B cell (primary cell): ENCODE results near the gene PRAC2. TPM values are rescaled to one million over a fixed set of nuclear protein-coding genes. Genes with fewer than 3 reads are reported as not detected.

Experiments
- ATAC-seq: fragments of 200-7000 bp; cut with Tn5 transposase; one replicate; pipeline ENCODE4 v1.10.0; 2021; ENCODE audit warnings: low read depth, mild to moderate bottlenecking, moderate number of reproducible peaks, moderate library complexity
- CTCF ChIA-PET: fragments of 350-600 bp; sonication (Branson Sonifier 250); formaldehyde crosslinking; loops from one replicate; lab custom pipeline; 2021; ENCODE audit warnings: antibody characterized with exemption, inconsistent platforms; lab: Charles Lee
- POLR2A ChIA-PET: fragments of 350-600 bp; sonication (Branson Sonifier 250); formaldehyde crosslinking; loops from one replicate; lab custom pipeline; 2021; ENCODE audit warnings: antibody characterized with exemption; lab: Charles Lee
- DNase-seq: peaks from one replicate; pipeline ENCODE4 v3.0.0; 2013
- H2AFZ ChIP-seq: 2 replicates; pipeline ENCODE4 v1.6.1; 2012; ENCODE audit warnings: mild to moderate bottlenecking, low read depth, low read length; ENCODE audit not compliant: insufficient read depth, poor library complexity, severe bottlenecking
- H3K27ac ChIP-seq, 2 donors: 1 replicate in 1 of 2; 2 replicates in 1 of 2; pipeline ENCODE4 v1.5.1; 2012 to 2013; ENCODE audit warnings: low read length in 2 of 2, mild to moderate bottlenecking in 2 of 2, moderate library complexity in 1 of 2
- H3K27me3 ChIP-seq, 4 experiments: fragments of 200-600 bp in 1 of 4; sonication (generic) in 1 of 4; replicated peaks in 1 of 4; 1 replicate in 2 of 4; 2 replicates in 2 of 4; pipeline versions ENCODE4 v1.6.1 to v1.7.0; 2013 to 2016; ENCODE audit warnings: low read length in 3 of 4, mild to moderate bottlenecking in 2 of 4, mixed read lengths in 1 of 4, moderate library complexity in 1 of 4; ENCODE audit not compliant: insufficient read depth in 4 of 4, control insufficient read depth in 3 of 4; ENCODE audit errors: control extremely low read depth in 1 of 4
- H3K36me3 ChIP-seq, 2 experiments: replicated peaks in 1 of 2; 1 replicate in 1 of 2; 2 replicates in 1 of 2; pipeline versions ENCODE4 v1.6.1 to v1.7.1; 2013; ENCODE audit warnings: low read length in 1 of 2; ENCODE audit not compliant: insufficient read depth in 2 of 2, control insufficient read depth in 1 of 2; ENCODE audit errors: control extremely low read depth in 1 of 2, extremely low read depth in 1 of 2
- H3K4me1 ChIP-seq, 2 donors: fragments of 200-600 bp in 1 of 2; sonication (generic) in 1 of 2; 1 replicate in 1 of 2; 2 replicates in 1 of 2; pipeline versions ENCODE4 v1.5.1 to v1.6.1; 2013 to 2017; ENCODE audit warnings: low read length in 2 of 2; ENCODE audit not compliant: control insufficient read depth in 2 of 2, insufficient read depth in 2 of 2
- H3K4me2 ChIP-seq: replicated peaks from 2 replicates; pipeline ENCODE3; 2012; ENCODE audit warnings: mild to moderate bottlenecking, low read depth, low read length; ENCODE audit not compliant: poor library complexity, severe bottlenecking
- H3K4me3 ChIP-seq, 5 experiments: fragments of 200-600 bp in 1 of 5; sonication (generic) in 1 of 5; 1 replicate in 3 of 5; 2 replicates in 2 of 5; pipeline versions ENCODE4 v1.5.1 to v1.7.0; 2011 to 2016; ENCODE audit warnings: low read length in 4 of 5, mild to moderate bottlenecking in 4 of 5, low read depth in 2 of 5, control low read depth in 1 of 5, moderate library complexity in 1 of 5; ENCODE audit not compliant: insufficient read depth in 1 of 5; ENCODE audit errors: control extremely low read depth in 1 of 5, extremely low read depth in 1 of 5
- H3K79me2 ChIP-seq: fragments of 200-600 bp; sonication (generic); one replicate; pipeline ENCODE4 v1.6.0; 2016; ENCODE audit warnings: low read length; ENCODE audit not compliant: control insufficient read depth, insufficient read depth
- H3K9ac ChIP-seq: fragments of 200-600 bp; sonication (generic); 2 replicates; pipeline ENCODE4 v1.6.1; 2017; ENCODE audit warnings: mild to moderate bottlenecking, low read length, moderate library complexity
- H3K9me3 ChIP-seq, 3 donors: one replicate each; pipeline versions ENCODE4 v1.6.1 to v1.7.1; 2013; ENCODE audit warnings: low read length in 2 of 3; ENCODE audit not compliant: control insufficient read depth in 2 of 3, insufficient read depth in 1 of 3; ENCODE audit errors: control extremely low read depth in 1 of 3
- H4K20me1 ChIP-seq: 2 replicates; pipeline ENCODE4 v1.6.0; 2012; ENCODE audit warnings: mild to moderate bottlenecking, low read length; ENCODE audit not compliant: insufficient read depth, control insufficient read depth, poor library complexity, severe bottlenecking
- H3K27ac Mint-ChIP-seq: one replicate; pipeline ENCODE4 v1.8.0; 2021; ENCODE audit warnings: mixed read lengths
- H3K27me3 Mint-ChIP-seq: one replicate; pipeline ENCODE4 v1.8.0; 2021; ENCODE audit warnings: mixed read lengths
- H3K4me1 Mint-ChIP-seq: one replicate; pipeline ENCODE4 v1.8.0; 2021; ENCODE audit warnings: mixed read lengths
- H3K4me3 Mint-ChIP-seq: one replicate; pipeline ENCODE4 v1.8.0; 2021; ENCODE audit warnings: mixed read lengths
- H3K9me3 Mint-ChIP-seq: one replicate; pipeline ENCODE4 v1.8.0; 2022; ENCODE audit warnings: mixed read lengths; ENCODE audit not compliant: insufficient read depth
- CTCF ChIP-seq: fragments of 200-600 bp; IDR thresholded peaks from one replicate; pipeline ENCODE4 v1.8.0; 2022; ENCODE audit warnings: antibody characterized with exemption, mild to moderate bottlenecking
- EZH2 ChIP-seq: IDR thresholded peaks from 2 replicates; pipeline ENCODE4 v1.6.1; 2012; ENCODE audit warnings: borderline replicate concordance, low read depth, mild to moderate bottlenecking, moderate library complexity, low read length; ENCODE audit not compliant: insufficient read depth, poor library complexity, severe bottlenecking
- WGBS: methylation state at CpG from one replicate; pipeline ENCODE4 v1.1.5; 2013; ENCODE audit warnings: missing lambda C conversion rate; ENCODE audit not compliant: insufficient coverage; 5-methylcytosine and 5-hydroxymethylcytosine counted together
- intact Hi-C: fragments of 100-400 bp; cut with micrococcal nuclease; formaldehyde crosslinking; loops from one replicate; pipeline ENCODE4 v1.10.0; 2022
- polyA plus RNA-seq: library from polyadenylated mRNA; depleted of rRNA; stranded (reverse); fragments of >200 nt; gene quantifications from 2 replicates; pipeline ENCODE4 v1.2.3, GENCODE V29; 2012
- total RNA-seq, 2 donors: library from RNA; stranded (reverse); fragments of 120-200 nt in 1 of 2; gene quantifications; 1 replicate in 1 of 2; 2 replicates in 1 of 2; pipeline versions ENCODE4 v1.2.3 to v1.2.4, GENCODE V29; 2013 to 2022

Gene PRAC2
- total and polyA plus RNA-seq, 2 donors (not counting 1 experiment from before 2014, with no cell fraction given): not detected

- Mint-ChIP-seq H3K4me1 (peaks cover 18% of the 10 kb centered on the region), H3K4me3 (no peak overlapping the region), H3K27me3 (peaks cover 85% of the 10 kb centered on the region), H3K27ac (no peak overlapping the region), H3K9me3 (no peaks in the 10 kb centered on the region)
- WGBS: 17% methylated on average over 9 of the region's 14 CpGs
- ATAC-seq: no peak
- intact Hi-C loops: no loop called here
- POLR2A ChIA-PET: no interaction called here
- no peak for DNase-seq
- no peak overlapping the region for H3K27ac ChIP-seq
- no peak overlapping the region for H2AFZ ChIP-seq
- H3K4me1 ChIP-seq: peaks cover 20 to 36% of the 10 kb centered on the region in 2 donors
- CTCF ChIA-PET: interaction anchor here (1.0 to 1.2 kb wide), 3 partner anchors 11 to 70 kb away, joined by 4 read pairs; no protein-coding TSS in a partner anchor
- H3K36me3 ChIP-seq: no peaks in the 10 kb centered on the region
- no peak overlapping the region for H3K4me2 ChIP-seq
- no peaks in the 10 kb centered on the region for H4K20me1 ChIP-seq
- no peak overlapping the region for H3K4me3 ChIP-seq
- H3K9ac ChIP-seq: no peak overlapping the region
- H3K79me2 ChIP-seq: no peaks in the 10 kb centered on the region
- H3K9me3 ChIP-seq: peaks cover 3 to 22% (median 4%) of the 10 kb centered on the region in 3 donors
- TF ChIP-seq EZH2 (no peak), CTCF (no peak)
- peaks cover 0 to 85% (median 63%) of the 10 kb centered on the region in 4 experiments for H3K27me3 ChIP-seq
These were observed 11.5 kb downstream of the PRAC2 start for GRCh38 chr17:48734333-48735061.

- no peak for TF ChIP-seq EZH2
- TF ChIP-seq CTCF: no peak
- Histone ChIP-seq H3K4me2 (no peak overlapping the region), H3K36me3 (no peaks in the 10 kb centered on the region), H3K9ac (no peak overlapping the region), H2AFZ (no peak overlapping the region), H4K20me1 (no peaks in the 10 kb centered on the region), H3K27ac (no peak overlapping the region), H3K4me3 (no peak overlapping the region), H3K4me1 (peaks cover 20 to 33% of the 10 kb centered on the region in 2 donors), H3K27me3 (peaks cover 0 to 85% (median 59%) of the 10 kb centered on the region in 4 experiments), H3K9me3 (peaks cover 3 to 25% (median 4%) of the 10 kb centered on the region in 3 donors), H3K79me2 (no peaks in the 10 kb centered on the region)
- peaks cover 82% of the 10 kb centered on the region for H3K27me3 Mint-ChIP-seq
- no peak overlapping the region for H3K27ac Mint-ChIP-seq
- H3K4me1 Mint-ChIP-seq: peaks cover 18% of the 10 kb centered on the region
- CTCF ChIA-PET: interaction anchor here (1.0 to 1.2 kb wide), 2 partner anchors 17 to 69 kb away, joined by 4 read pairs; no protein-coding TSS in a partner anchor
- DNase-seq: peak; percentile 12
- no peak overlapping the region for H3K4me3 Mint-ChIP-seq
- POLR2A ChIA-PET: no interaction called here
- ATAC-seq: no peak
- intact Hi-C loops: no loop called here
- no peaks in the 10 kb centered on the region for H3K9me3 Mint-ChIP-seq
- WGBS: 2% methylated on average over 7 of the region's 7 CpGs
These were observed 12.0 kb downstream of the PRAC2 start for GRCh38 chr17:48735062-48735351.
